HG02759 (cell line): ENCODE data around the gene MUC22.
"Not testable (repeated sequence)": the region's sequence is repeated elsewhere in the genome, so short reads cannot be mapped to it uniquely, and the experiment has no call there.

Experiments
- ATAC-seq: cut with Tn5 transposase; IDR thresholded peaks from one replicate; pipeline ENCODE4 v1.9.1; 2021; ENCODE audit warnings: mild to moderate bottlenecking, moderate library complexity; ENCODE audit not compliant: unreplicated experiment

Gene MUC22

DNA sequence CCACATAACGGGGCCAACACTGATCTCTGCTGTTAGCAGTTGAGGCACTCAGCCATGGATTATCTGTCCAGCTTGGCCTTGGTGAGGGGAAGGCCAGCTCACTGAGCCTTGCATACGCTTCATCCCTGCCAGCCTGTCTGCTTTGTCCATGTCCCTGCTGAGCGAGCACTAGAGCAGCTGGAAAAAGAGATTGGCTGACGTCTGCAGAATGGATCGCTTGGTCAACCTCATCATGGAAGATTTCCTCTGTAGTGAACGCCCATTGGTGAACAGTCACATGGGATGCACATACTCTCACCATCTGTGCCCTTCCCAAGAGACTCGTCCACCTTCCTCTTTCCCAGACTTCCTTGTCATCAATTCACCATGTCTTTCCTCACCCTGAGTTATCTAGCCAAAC, 26.9 kb downstream of the MUC22 start:
- ATAC-seq, result no peak

- no peak for ATAC-seq
Measured at GRCh38 chr6:31037682-31038081, 27.4 kb downstream of the MUC22 start.

- ATAC-seq, result no peak
Measured at GRCh38 chr6:31038559-31038958, 28.3 kb downstream of the MUC22 start.

GRCh38 chr6:31040801-31041200, 30.5 kb downstream of the MUC22 start:
- ATAC-seq, result no peak

- no peak for ATAC-seq
Measured at GRCh38 chr6:31041372-31041974, 31.2 kb downstream of the MUC22 start.

GRCh38 chr6:31042806-31043205, 32.5 kb downstream of the MUC22 start:
- ATAC-seq, result no peak

- ATAC-seq, result no peak
Measured at GRCh38 chr6:31048099-31048498, 37.8 kb downstream of the MUC22 start.

- ATAC-seq, result no peak
Measured at GRCh38 chr6:31049518-31049917, 39.2 kb downstream of the MUC22 start.

DNA sequence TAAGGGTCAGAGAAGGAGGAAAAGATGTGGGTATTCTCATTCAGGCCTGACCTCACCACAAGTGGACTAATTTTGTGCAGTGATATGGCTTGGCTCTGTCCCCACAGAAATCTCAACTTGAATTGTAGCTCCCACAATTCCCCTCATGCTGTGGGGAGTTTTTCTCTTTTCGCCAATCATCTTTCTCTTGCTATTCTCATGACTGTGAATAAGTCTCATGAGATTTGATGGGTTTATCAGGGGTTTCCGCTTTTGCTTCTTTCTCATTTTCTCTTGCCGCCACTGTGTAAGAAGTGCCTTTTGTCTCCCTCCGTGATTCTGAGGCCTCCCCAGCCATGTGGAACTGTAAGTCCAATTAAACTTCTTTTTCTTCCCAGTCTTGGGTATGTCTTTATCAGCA, 42.9 kb downstream of the MUC22 start:
- ATAC-seq, result not testable (repeated sequence)

GRCh38 chr6:31053873-31054272, 43.6 kb downstream of the MUC22 start:
- no peak for ATAC-seq

GRCh38 chr6:31055441-31055840, 45.2 kb downstream of the MUC22 start:
- no peak for ATAC-seq

- no peak for ATAC-seq
Measured at GRCh38 chr6:31057426-31058003, 47.2 kb downstream of the MUC22 start.

DNA sequence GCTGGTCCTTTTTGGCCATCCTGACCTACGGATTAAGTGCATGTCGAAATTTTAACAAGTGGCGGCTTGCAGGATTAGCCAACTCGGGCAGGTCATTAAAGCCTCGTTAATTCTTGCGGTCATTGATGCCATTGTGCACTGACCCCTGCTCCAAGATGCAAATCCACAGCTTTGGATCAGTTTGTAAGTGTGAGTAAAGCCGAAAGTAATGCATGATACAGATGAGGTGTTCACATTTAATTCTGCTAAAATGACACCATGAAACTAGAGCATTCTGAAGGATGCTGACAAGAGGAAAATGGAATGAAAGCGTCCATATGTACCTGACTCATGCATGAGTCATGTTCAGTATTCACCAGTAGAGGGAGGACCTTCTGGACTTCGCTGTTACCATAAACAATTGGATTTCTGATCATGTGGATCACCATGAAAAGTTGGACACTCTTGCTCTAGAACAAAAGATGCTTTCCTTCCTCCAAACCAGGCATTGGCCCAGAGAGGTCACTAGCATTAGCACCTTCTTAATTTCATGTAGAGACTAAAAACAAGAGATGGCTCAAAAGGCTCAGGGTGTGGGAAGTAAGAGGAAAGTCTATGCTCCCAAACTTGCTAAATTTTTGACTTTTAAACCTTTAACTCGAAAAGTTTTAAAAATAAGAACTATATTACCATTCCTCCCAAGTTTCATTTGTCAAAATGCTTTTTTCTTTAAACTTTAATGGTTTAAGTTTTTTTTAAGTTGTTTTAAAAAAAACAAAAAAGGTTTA, 48.0 kb downstream of the MUC22 start:
- ATAC-seq, result no peak

DNA sequence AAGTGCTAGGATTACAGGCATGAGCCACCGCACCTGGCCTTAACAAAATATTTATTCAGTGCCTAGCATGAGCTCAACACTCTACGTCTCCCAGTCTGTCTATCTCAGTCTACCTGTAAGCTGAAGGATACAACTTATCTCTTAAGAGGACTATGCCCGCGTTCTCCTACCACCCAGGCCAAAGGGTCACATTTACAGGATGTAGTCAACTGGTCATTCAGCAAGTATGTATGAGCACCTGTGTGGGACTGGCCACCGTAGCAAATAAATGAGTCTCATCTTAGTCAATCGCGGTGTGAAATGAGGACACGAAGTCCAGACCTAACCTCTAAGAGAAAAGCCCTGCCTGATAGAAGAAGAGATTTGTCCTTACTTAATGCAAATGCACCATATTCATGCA, 49.9 kb downstream of the MUC22 start:
- ATAC-seq, result no peak

- no peak for ATAC-seq
Measured at GRCh38 chr6:31063906-31064435, 53.7 kb downstream of the MUC22 start.

DNA sequence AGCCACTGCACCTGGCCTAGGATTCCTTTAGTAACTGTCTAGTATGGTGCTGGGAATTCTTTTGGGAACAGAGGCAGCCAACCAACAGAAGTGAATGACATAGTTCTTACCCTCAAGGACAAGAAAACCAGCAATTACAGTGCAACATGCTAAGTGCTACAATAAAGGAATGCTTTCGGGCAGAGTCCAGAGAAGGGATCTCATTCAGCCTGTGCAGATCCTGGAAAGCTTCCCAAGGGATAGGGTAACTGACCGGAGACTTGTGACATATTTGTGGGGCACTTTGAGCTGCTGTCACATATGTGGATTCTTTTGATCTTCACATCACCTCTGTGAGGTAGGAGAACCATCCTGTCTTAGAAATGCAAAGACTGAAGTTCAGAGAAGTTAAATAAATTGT, 55.3 kb downstream of the MUC22 start:
- no peak for ATAC-seq

- ATAC-seq, result not testable (repeated sequence)
Measured at GRCh38 chr6:31067028-31067427, 56.8 kb downstream of the MUC22 start.

- not testable (repeated sequence) for ATAC-seq
Measured at GRCh38 chr6:31067891-31068668, 57.8 kb downstream of the MUC22 start.

GRCh38 chr6:31068669-31069340, 58.5 kb downstream of the MUC22 start:
- ATAC-seq, result no peak

DNA sequence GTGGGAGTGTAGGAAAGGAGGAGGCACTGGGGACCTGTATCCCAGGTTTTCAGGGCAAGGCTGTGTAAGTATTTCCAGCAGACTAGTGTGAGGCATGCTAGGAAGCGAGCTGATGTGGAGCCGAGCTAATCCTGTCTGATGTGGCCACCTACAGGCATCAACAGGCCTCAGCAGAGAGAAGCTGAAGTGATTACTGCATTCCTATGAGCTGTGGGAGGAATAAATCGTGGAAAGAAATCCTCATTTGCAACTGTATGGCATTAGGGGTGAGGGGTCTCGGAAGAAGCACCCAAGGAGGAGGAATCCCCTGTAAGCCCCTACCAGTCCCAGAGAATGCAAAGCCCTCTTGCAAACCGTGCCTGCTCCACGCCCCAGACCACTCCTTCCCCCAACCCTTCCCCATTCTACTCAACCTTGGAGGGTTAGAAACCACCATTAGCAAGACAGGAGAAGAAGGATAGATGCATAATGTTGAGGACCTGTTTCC, 60.5 kb downstream of the MUC22 start:
- no peak for ATAC-seq

- ATAC-seq, result no peak
Measured at GRCh38 chr6:31074401-31074800, 64.1 kb downstream of the MUC22 start.
